Retina (tissue), 1 donor: ENCODE measurements around the gene GALNTL6.

Source experiments
- DNase-seq: peaks from one replicate; pipeline ENCODE4 v3.0.0-alpha.2; 2016

Gene GALNTL6

DNA sequence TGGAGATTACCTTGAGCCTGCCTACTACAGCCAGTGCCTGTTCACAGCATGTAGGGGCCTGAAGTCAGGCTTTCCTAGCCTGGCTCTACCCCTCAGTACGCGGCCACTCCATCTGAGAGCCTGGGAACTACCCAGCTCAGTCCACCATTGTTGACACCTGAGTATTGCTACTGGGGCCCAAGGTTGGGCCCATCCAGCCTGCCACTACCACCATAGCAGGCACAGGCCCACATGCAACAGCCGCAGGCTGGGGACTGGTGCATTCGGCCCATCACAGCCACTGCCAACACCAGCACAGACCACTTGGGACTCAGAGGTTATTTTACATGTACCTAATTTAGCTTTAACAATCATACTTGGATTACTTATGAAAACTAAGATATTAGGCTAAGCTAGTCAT, 314.0 kb downstream of the GALNTL6 start:
- DNase-seq: no peak

DNA sequence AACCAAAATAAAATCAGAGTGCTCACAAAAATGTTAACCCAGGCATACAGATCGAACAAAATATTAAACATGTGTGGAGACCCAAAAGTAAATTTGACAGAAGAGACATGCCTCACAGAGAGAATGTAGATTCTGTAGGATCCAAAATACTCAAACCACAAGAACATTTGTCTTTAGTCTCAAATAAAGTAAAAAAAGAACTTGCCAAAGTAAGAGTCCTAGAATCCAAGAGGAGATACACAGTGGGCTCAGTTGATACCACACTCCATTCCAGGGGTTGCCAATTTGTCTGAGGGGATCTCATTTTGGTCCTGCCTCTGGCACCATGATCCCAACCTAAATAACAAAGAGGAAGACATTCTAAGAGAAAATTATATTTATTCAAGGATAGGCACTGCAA, 316.4 kb downstream of the GALNTL6 start:
- DNase-seq: no peak

DNA sequence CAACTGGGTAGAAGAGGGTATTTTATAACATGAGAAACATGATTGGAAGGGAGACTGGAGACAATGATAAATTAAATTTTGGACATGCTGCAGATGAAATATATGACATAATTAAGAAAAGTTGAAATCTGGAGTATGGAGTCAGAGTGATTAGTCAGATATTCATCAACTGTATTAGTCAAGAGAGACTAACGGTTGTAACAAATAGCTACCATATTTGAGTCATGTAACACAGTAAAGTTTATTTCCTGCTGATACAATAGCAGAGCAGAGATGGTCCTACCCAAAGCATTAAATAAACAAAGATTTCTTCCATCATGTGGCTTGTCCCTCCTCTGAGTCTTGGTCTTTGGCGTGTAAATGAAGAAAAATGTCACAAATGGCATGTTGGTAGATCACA, 321.3 kb downstream of the GALNTL6 start:
- no peak for DNase-seq

DNA sequence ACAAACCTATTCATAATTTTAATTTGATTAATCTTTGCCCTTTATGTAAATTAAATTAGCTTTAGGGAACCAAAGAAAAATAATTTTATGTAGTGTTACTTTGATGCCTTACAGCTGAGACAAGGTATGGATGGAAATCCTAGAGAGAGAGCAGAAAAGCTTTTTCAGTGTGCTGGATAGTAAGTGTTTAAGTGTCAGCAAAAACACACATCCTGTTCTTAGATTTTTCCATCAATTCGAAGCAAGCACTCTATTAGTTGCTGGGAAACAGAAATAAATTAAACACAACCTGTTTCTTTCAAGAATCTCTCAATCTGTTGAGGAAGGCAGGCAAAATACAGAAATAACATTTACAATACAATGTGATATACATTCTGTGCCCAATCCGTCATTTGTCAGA, 327.8 kb downstream of the GALNTL6 start:
- no peak for DNase-seq

DNA sequence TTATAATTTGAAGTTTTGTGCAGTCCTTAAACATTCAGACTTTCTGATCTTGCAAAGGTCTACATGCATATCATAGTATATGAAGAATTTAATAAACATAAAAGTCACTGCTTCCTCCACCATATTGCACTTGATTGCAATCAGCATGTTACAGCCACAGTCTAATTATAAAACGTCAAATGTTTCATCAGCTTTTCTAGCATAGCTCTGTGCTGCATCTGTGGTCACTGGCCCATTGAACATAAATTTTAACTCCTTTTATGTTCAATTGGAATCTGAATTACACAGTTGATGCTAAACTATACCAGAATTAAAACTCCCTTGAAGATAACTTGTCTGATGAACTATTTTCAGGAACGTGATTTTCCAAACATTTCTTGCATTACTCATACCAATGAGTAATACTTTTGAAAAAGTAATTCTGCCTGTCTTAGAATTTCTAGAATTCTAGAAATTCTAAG, 329.1 kb downstream of the GALNTL6 start:
- no peak for DNase-seq

DNA sequence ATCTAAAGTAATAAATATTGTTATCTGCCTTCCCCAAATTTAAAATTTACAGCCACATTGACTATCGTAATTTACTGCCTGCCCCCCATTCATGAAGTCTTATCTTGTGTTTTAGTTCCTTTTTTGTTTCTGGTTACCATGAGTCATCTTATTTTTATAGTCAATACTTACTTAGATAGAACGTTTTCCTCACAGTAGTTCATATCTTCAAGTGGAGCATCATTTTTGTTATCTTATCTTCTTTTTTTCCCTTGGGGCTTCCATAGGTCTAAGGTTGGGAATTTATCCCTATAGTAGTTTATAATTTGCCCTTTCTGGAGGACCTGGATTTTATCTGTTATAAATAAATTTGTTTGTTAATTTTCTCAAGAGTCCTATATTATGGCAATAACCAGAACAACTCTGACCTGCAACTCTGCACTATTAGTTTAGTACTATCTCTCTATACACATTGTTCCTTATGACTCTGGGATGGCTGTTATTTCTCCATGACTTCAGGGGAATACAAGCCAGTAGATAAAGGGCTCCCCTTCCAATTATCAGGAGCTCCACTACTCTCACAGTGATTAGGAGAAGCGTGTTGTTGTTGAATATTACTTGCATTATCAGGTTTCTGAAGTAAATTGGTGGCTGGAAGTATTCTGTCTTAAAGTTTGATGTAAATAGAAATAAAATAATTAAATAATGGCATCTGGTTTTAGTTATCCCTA, 330.6 kb downstream of the GALNTL6 start:
- DNase-seq: no peak

DNA sequence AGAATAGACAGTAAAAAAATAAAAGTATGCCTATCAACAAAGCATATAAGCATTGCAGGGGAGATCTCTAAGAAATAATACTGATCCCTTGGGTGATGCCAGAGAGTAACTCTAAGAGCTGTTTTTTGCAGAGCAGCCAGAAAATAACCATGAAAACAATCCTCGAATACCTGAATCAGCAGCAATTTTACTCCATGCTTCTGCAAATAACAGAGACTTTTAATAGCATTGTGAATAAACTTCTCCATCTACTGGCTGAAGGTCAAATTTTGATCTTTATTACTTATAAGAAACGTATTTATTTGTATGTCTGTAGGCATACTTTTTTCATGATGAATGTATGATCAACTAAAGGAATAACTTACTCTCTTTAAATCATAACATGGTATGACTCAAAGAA, 334.5 kb downstream of the GALNTL6 start:
- no peak for DNase-seq

DNA sequence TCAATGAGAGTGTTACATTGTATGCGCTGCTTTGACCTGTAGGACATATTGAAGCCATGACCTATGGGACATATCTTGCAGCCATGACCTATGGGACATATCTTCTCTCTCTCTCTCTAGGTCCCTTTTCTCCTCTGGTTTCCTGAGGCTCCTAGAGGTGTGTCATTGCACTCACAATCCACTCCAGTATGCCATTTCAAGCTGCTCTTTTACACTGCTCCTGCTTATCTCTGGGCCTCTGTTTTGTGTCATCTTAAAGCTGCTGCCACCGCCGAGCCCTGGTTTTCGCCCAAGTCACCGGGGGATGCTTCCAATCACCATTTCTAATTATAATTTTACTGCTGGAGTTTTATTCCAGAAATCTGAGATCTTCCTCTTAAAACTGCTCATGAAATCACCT, 336.1 kb downstream of the GALNTL6 start:
- DNase-seq: no peak

DNA sequence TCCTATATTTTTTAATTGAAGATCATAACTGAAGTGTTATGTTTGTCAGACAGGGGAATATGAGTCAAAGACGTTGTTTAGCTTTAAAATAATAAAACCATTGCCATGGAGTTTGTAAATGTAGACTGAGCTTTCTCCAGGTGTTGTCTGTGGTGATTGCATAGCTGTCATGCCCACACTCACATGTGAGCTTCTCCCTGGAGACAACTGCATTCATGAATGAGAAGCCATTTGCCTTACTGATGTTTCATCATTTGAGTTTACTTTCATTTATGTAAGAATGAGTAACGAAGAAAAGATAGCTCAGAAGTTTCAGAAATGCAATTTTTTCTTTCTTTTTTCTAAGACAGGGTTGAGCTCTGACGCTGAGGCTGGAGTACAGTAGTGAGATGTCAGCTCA, 339.1 kb downstream of the GALNTL6 start:
- DNase-seq: no peak

DNA sequence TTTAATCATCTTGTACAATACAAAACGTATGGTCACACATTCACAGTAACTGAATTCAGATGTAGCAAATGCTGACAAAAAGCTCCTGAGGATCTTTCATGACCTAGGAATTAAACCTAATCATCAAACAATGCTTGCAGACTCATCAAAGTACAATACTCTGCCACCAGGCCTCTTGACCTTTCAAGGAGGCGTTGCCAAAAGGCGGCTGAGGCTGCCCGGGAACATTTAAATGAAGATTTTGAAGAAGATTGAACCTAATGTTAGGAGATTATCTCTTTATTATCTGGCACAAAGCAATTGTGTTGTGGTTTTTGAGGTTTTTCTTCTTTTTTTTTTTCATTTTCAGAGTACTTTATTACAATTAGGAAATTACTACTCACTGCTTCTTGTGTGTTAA, 340.5 kb downstream of the GALNTL6 start:
- DNase-seq: no peak

DNA sequence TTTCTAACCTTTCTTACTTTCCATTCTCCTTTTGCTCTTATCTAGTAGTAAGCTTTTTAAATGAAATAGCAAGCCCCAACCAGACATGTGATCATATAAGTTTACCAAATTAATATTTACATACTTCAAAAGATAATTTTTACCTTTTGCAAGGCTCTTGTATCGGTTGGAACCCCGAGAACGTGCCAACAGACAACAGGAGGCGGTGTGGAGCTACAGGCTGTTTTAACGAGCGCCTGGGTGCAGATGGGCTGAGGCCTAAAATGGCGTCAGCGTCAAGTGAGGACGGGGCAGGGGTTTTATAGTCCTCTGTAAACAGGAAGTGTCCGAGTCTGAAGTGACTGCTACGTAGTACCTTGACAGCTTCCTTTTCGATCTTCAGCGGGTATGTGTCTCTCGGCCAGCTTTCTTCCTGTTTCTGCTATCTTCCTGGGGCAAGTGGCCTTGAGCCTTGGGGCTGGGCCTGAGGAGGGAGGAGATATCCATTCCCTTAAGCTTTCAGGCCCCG, 342.7 kb downstream of the GALNTL6 start:
- DNase-seq: no peak

DNA sequence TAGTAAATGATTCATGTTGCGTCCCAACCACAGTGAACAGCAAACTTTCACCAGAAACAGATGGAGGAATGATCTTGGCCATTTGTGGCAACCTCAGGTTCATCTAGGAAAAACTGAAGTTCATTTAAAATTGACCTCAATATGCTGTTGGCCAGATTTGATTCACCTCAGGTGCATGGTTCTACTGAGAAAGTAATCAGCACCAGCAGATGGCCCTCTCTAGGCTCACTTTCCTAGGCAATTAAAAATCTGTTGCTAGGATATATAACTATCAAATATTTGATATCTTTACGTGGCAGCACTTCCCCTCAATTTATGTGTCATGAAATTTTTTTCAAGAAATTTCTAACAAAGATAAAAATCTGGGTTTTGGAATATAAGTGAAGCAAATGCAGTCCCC, 344.7 kb downstream of the GALNTL6 start:
- DNase-seq: no peak

DNA sequence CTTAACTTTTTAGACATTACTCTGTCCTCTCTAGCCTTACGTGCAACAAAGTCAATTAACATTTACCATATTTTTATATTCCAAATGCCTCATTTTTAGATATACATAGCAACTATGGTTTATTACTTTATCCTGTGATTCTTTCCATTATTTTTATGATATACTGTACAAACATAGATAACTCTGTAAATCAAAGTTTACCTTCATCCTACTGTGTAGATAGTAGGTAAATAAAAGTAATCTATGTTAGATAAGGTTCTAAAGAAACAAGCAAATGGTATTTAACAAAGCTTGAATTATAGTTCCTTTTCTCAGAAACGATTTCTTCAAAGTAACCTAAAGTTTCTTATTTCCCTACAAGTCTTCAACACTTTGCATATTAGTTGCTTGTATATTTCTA, 350.0 kb downstream of the GALNTL6 start:
- DNase-seq: no peak

DNA sequence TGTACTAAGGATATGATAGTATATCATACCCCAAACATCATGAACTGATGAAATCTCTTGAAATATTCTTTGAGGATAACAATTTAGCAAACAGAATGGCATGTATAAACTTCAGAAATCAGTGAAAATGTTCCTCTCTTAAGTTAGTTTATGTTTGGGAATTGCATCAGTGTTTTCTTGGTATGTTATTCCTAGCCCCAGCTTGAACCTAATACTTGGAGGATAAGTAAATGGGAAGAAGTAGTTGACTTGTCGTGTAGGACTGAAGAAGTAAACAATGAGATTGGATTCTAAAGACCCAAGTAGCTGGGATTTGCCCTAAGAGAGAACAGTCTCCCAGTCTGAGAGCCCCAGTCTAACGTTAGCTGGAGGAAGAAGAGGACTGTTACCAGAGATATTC, 355.7 kb downstream of the GALNTL6 start:
- no peak for DNase-seq

DNA sequence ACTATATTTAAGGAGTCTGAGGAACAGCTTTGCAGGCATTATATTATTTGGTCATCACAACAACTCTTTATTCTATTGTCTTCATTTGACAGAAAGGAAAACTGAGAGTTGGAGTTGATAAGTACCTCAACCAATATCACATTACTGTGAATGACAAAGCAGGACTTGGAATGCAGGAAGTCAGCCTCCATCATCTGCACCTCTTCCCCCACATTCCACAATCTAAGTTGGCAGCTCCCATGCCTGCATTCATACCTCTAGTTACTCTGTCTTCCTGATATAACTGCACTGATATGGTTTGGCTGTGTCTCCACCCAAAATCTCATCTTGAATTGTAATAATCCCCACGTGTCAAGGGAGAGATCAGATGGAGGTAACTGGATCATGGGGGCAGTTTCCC, 356.7 kb downstream of the GALNTL6 start:
- DNase-seq: no peak

DNA sequence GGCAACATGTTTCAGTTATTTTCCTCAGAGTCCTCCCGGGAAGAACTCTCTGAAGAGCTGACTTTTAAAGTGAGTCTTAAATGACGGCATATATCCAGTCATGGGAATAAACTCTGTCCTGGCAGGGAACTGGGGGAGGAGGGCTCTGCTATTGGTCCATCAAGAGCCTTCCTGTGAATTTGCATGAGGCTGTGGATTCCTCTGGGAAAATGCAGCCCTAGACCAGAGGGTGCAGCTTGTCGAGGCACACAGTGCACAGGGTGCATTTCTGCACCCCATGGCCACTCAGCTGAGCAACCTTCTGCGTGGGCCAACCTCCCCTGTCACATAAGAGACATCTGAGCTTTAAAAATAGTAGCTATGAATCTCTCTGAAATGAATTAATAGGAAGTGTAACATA, 360.0 kb downstream of the GALNTL6 start:
- DNase-seq: no peak

DNA sequence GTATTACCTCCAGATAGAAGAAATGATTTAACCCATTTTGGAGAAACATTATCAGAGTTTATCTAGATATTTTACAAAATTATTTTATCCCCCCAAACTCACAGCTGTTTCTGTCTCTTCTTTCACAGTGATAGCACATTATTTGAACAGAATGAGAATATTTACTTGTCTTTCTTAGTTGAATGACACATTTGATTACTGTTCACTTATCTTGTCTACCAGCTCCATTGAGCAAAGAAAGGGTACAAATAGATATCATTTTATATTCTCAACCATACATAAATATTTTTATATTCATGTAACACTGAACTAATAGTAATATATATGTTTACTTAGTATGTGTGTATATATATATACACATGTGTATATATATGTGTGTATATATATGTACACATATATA, 364.2 kb downstream of the GALNTL6 start:
- DNase-seq: no peak

DNA sequence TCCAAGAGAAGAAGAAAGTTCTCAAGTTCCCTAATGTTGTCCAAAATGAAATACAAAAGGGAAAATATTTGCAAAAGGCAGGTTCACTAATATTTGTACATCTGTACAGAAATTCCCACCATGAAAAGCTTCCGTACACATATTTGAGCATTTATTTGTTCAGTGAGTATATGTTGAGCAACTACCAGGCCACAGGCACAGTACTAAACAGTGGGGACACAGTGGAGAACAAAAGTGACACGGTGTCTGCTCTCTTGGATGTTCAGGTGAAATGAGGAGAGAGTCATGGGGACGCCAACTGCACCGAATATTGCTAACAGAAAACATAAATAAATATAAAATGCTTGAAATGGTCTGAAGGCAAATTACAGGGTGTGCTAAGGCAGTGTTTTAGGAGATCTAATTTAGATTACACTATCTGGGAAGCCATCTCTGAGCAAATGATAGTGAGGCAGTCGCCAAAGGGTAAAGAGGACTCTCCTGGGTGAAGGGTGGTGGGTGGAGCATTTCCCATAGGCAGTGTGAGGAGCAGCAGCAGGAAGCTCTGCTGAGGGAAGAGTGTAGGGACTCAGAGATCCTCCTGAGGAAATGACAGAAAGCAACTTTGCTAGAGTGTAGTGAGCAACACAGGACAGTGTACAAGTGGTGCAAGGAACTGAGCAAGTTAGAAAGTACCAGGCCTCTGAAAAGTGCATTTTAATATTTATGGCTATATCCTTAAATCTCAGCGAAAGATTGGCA, 375.2 kb downstream of the GALNTL6 start:
- no peak for DNase-seq

DNA sequence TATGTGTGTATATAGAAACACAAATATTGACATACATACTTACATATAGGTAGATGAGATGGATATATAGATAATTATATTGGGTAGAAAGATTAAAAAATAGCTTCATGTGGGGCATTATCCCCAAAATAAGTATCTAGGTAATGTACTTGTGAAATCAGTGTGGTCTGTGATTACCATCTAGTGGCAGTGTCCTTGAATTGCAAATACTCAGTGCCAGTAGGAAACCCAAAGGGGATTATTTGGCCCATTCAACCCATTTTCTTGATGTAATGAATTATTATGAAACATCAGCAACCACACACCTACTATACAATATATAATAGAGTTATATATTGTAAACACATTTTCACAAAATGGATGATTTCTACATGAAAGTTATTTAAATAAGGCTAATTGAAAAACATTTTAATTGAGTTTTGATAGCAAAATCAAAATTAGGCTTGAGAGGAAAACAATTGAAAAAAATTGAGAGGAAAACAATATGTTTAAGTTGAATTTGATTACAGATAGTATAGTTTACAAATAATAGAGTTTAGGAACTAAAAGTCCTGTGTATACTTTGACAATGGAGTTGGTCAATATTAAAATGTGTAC, 389.4 kb downstream of the GALNTL6 start:
- no peak for DNase-seq

DNA sequence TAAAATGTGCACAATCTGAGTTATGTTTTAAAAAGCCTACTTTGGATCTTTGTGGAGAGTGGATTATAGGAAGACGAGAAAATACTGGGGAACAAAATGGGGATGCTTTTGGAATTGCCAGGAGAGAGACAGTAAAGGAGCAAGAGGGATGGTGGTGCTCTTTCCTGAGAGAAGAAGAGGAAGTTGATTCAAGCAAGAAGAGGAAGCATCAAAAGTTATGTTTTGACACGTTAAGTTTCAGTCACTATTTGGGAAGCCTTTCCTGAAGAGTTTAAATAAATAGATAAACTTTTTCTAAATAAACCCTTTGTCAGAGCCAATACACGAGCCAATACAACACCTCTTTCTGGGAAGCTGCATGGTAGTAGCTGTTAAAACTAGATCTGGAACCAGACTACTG, 394.1 kb downstream of the GALNTL6 start:
- DNase-seq: no peak

DNA sequence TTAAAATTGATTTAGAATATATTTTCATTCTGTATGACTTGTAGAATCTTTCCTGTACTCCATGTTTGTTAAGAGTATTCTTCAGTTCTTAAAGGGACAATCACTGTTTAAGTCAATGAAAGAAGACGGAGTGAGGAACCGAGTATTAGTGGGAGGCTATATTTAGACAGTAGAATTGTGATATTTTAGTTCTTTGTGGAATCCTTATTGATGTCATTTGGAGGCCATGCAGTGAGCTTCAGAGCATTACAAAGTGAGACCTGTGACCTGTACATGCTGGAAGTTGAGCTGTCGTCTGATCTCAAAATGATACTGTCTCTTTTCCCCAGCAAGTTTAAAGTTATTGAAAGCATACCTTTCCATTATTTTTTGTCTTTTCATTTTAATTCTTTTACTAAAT, 394.7 kb downstream of the GALNTL6 start:
- no peak for DNase-seq

DNA sequence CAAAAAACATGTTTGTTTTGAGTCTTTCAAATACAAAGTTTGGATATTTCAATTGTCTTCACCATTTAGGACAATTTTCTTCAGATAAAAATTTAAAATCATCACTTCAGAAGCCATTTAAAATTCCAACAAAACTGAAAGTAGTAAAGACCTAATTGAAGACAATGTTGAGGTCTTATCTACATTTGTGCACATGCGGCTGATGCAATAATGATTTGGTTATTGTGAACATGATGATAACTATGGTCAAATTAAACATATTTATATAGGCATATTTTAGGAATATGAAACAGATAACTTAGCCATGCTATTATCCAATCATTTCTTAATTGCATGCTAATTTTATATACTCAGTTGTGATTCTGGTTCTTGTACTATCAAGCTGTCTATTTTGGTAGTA, 407.5 kb downstream of the GALNTL6 start:
- no peak for DNase-seq

DNA sequence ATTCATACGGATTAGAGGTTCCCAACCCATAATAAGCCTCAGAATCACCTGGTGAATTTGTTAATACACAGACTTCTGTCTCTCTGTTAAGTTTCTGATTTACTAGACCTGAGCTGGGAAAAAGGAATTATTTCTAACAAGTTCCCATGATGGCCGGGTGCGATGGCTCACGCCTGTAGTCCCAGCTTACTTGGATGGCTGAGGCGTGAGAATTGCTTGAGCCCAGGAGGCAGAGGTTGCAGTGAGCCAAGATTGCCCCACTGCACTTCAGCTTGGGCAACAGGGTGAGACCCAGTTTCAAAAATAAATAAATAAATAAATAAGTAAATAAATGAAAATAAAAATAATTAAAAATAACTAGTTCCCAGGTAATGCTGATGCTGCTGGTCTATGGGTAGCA, 412.3 kb downstream of the GALNTL6 start:
- DNase-seq: no peak

DNA sequence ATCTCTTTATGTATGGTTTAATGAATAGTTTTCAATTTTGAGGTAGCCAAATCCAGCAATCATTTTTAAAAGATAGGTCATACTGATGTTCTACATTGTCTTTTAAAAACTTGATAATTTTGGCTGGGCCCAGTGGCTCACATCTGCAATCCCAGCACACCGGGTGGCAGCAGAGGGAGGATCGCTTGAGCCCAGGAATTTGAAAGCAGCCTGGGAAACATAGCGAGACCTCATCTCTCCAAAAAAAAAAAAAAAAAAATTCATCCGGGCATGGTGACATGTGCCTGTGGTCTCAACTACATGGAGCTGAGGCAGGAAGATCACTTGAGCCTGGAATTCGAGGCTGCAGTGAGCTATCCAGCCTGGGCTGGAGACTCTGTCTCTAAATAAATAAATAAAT, 419.8 kb downstream of the GALNTL6 start:
- no peak for DNase-seq
